Left ventricle myocardium inferior (tissue), 1 donor: Measurements from ENCODE around the gene ULK2. TPM values are rescaled to one million over a fixed set of nuclear protein-coding genes. Genes with fewer than 3 reads are reported as not detected.
A peak's percentile ranks its signal among the peaks of the same experiment; 100 is the strongest.

Experiments used
- DNase-seq: peaks from one replicate; pipeline ENCODE4 v3.0.0-alpha.2; 2020
- H3K27ac ChIP-seq: fragments of 200-600 bp; replicated peaks from 2 replicates; pipeline ENCODE4 v1.8.0; 2021
- H3K27me3 ChIP-seq: fragments of 200-600 bp; 2 replicates; pipeline ENCODE4 v1.8.0; 2021; ENCODE audit warnings: low read depth
- H3K36me3 ChIP-seq: fragments of 200-600 bp; 2 replicates; pipeline ENCODE4 v1.8.0; 2021
- H3K4me1 ChIP-seq: fragments of 200-600 bp; 2 replicates; pipeline ENCODE4 v1.8.0; 2021
- H3K4me3 ChIP-seq: fragments of 200-600 bp; 2 replicates; pipeline ENCODE4 v1.8.0; 2021; ENCODE audit warnings: mild to moderate bottlenecking, moderate library complexity
- H3K9me3 ChIP-seq: fragments of 200-600 bp; replicated peaks from 2 replicates; pipeline ENCODE4 v1.8.0; 2021
- CTCF ChIP-seq: fragments of 200-600 bp; IDR thresholded peaks from 2 replicates; pipeline ENCODE4 v1.8.0; 2021; ENCODE audit warnings: antibody characterized with exemption, mild to moderate bottlenecking, borderline replicate concordance
- intact Hi-C: fragments of 100-400 bp; cut with micrococcal nuclease; formaldehyde crosslinking; loops from one replicate; pipeline ENCODE4 v1.11.0; 2022
- total RNA-seq: library from RNA; stranded (reverse); fragmentation: NEBNext Ultra II Directional; extraction: Animal tissue kit (Norgen Biotek cat#: 25700); gene quantifications from one replicate; pipeline ENCODE4 v1.2.1, GENCODE V29; 2021
- donor health status: DM: no; HTN: yes; CAD: no; lungs with severe emphysema.

ULK2 gene
- total RNA-seq, 1 donor from 2014 or later: 19.1 TPM

- Histone ChIP-seq H3K36me3 (no peaks in the 10 kb centered on the region), H3K27me3 (peaks cover 13% of the 10 kb centered on the region), H3K4me3 (no peak overlapping the region), H3K4me1 (peaks cover 23% of the 10 kb centered on the region), H3K9me3 (no peaks in the 10 kb centered on the region), H3K27ac (no peak overlapping the region)
- TF ChIP-seq CTCF: no peak
- no peak for DNase-seq
- intact Hi-C loops: no loop called here
These were observed 118.9 kb downstream of the ULK2 start for GRCh38 chr17:19748807-19749193.

- H3K4me1 ChIP-seq: peaks cover 19% of the 10 kb centered on the region
- H3K36me3 ChIP-seq: no peaks in the 10 kb centered on the region
- DNase-seq: no peak
- no peak within 1 kb of the TSS for H3K27ac ChIP-seq
- H3K9me3 ChIP-seq: no peaks in the 10 kb centered on the region
- intact Hi-C loops: no loop called here
- TF ChIP-seq CTCF: no peak
- peaks cover 13% of the 10 kb centered on the region for H3K27me3 ChIP-seq
- no peak within 1 kb of the TSS for H3K4me3 ChIP-seq
These were observed 119.6 kb downstream of the ULK2 start, which contains the start of gene ALDH3A1 for GRCh38 chr17:19747829-19748806. Gene ALDH3A1 (minus strand): TSS chr17:19748298. CDS start chr17:19745129, 3,169 bp downstream.

GRCh38 chr17:19747159-19747719 lies 120.5 kb downstream of the ULK2 start:
- no peaks in the 10 kb centered on the region for H3K9me3 ChIP-seq
- H3K27me3 ChIP-seq: peaks cover 13% of the 10 kb centered on the region
- intact Hi-C loops: no loop called here
- no peak for TF ChIP-seq CTCF
- no peak overlapping the region for H3K4me3 ChIP-seq
- no peaks in the 10 kb centered on the region for H3K36me3 ChIP-seq
- no peak overlapping the region for H3K27ac ChIP-seq
- DNase-seq: no peak
- H3K4me1 ChIP-seq: peaks cover 14% of the 10 kb centered on the region

GRCh38 chr17:19746517-19746916 lies 121.2 kb downstream of the ULK2 start:
- Histone ChIP-seq H3K27me3 (peaks cover 13% of the 10 kb centered on the region), H3K9me3 (no peaks in the 10 kb centered on the region), H3K36me3 (no peaks in the 10 kb centered on the region), H3K4me3 (no peak overlapping the region), H3K27ac (no peak overlapping the region), H3K4me1 (peaks cover 14% of the 10 kb centered on the region)
- TF ChIP-seq CTCF: no peak
- no peak for DNase-seq
- intact Hi-C loops: no loop called here

GRCh38 chr17:19744922-19745757 lies 122.6 kb downstream of the ULK2 start:
- intact Hi-C loops: no loop called here
- DNase-seq: peak; percentile 92
- Histone ChIP-seq H3K4me3 (peak overlapping the region; percentile 70), H3K27ac (peak overlapping the region; percentile 53), H3K27me3 (peaks cover 13% of the 10 kb centered on the region), H3K4me1 (peaks cover 14% of the 10 kb centered on the region), H3K36me3 (no peaks in the 10 kb centered on the region), H3K9me3 (no peaks in the 10 kb centered on the region)
- peak; percentile 96 for TF ChIP-seq CTCF
